ENCODE measurements around the gene DDIT3. TPM values are rescaled to one million over a fixed set of nuclear protein-coding genes. Genes with fewer than 3 reads are reported as not detected.
A peak's percentile ranks its signal among the peaks of the same experiment; 100 is the strongest.

The DDIT3 gene
- total RNA-seq, 2 experiments from 2014 or later: 28.0 TPM

DNA sequence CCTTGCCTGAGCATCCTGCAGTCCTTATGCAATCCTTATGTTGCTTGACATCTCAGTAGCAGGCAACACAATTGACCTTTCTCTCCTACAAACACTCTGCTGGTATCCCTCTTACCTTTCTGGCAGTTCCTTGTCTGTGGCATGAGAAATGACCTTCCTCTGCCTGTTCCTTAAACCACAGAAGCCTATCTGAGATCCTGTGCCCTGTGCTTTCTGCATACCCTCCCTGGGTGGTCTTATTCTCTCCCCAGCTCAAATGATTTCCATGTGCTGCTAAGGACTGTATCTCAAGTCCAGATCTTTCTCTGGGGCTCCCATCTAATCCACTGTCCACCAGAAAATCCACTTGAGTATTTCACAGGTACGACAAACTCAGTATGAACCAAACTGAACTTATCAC lies 38.6 kb downstream of the DDIT3 start:
- peaks cover 18% of the 10 kb centered on the region for H3K36me3 Mint-ChIP-seq (ENCODE audit: low read depth)
- ATAC-seq (no peak), DNase-seq (no peak)
- TF ChIP-seq, protein P1, sequence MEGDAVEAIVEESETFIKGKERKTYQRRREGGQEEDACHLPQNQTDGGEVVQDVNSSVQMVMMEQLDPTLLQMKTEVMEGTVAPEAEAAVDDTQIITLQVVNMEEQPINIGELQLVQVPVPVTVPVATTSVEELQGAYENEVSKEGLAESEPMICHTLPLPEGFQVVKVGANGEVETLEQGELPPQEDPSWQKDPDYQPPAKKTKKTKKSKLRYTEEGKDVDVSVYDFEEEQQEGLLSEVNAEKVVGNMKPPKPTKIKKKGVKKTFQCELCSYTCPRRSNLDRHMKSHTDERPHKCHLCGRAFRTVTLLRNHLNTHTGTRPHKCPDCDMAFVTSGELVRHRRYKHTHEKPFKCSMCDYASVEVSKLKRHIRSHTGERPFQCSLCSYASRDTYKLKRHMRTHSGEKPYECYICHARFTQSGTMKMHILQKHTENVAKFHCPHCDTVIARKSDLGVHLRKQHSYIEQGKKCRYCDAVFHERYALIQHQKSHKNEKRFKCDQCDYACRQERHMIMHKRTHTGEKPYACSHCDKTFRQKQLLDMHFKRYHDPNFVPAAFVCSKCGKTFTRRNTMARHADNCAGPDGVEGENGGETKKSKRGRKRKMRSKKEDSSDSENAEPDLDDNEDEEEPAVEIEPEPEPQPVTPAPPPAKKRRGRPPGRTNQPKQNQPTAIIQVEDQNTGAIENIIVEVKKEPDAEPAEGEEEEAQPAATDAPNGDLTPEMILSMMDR (IDR thresholded peaks at IDR 0.05): no peak
- no peaks in the 10 kb centered on the region for H3K27me3 Mint-ChIP-seq
- CTCF ChIA-PET: interaction anchor here (1.6 to 9.9 kb wide), 3 partner anchors 16 to 26 kb away, joined by 5 to 152 read pairs (median 10); partner anchors contain the start of gene GLI1
- POLR2A ChIA-PET: interaction anchor here (1.3 kb wide), 1 partner anchor 38 kb away, joined by 3 read pairs; no protein-coding TSS in a partner anchor
- H3K4me1 Mint-ChIP-seq (ENCODE audit: low read depth): peaks cover 44% of the 10 kb centered on the region
- H3K9me3 Mint-ChIP-seq: no peaks in the 10 kb centered on the region
- intact Hi-C loops (cut with micrococcal nuclease): no loop called here
- peak overlapping the region; percentile 99 for H3K27ac Mint-ChIP-seq
- H3K4me3 Mint-ChIP-seq: no peak overlapping the region

DNA sequence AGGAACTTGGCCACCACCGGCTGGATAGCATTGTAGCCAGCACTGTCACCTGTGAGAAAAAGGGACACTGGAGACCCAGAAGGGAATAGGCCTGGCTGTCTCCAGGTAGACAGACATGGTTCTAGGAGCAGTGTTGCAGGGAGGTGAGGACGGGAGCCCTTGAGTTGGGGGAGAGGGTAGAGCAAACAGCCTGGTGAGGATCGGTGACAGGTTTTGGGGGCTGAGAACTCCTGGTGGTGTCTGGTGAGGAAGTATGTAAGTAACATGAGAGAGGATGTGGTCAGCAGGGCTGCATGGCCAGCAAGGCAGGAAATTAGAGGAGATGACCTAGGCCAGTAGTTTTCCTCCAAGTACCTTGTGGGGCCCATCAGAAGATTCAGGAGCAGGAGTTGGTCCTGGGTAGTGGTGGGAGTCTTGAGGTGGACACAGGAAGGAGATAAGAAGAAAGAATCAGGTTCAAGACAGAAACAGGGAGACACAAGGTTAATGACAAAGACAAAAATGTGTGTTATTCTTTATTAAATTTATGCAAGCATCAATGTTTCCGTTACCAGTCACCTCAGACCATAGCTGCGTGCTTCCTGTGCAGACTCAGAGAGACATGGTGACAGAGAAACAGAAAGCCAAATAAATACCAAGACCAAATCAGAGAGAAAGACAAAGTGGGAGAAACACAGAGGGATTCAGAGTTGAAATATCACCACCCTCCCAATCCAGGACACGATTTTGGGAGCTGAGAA lies 40.8 kb downstream of the DDIT3 start, which contains the start of gene ARHGAP9:
Gene ARHGAP9, minus strand, starts transcription at position 491 of the 740 bp plus-strand sequence. Its CDS starts 460 bp downstream, at position 31.
- DNase-seq: peak; percentile 83
- no peaks in the 10 kb centered on the region for H3K9me3 Mint-ChIP-seq
- peaks cover 49% of the 10 kb centered on the region for H3K4me1 Mint-ChIP-seq (ENCODE audit: low read depth)
- peak within 1 kb of the TSS; percentile 89 for H3K4me3 Mint-ChIP-seq
- peak; percentile 50 for ATAC-seq
- no peaks in the 10 kb centered on the region for H3K27me3 Mint-ChIP-seq
- POLR2A ChIA-PET: interaction anchor here (0.7 to 4.6 kb wide), 13 partner anchors 8 to 47 kb away, joined by 3 to 50 read pairs (median 5); partner anchors contain the start of genes DDIT3, GLI1, INHBE and MARS1
- intact Hi-C loops (cut with micrococcal nuclease): loop anchor here (5.0 kb wide), 1 partner anchor 43 kb away; the partner anchor contains the start of genes DDIT3 and MBD6
- TF ChIP-seq, protein P1 (IDR thresholded peaks at IDR 0.05): no peak
- peaks cover 33% of the 10 kb centered on the region for H3K36me3 Mint-ChIP-seq (ENCODE audit: low read depth)
- H3K27ac Mint-ChIP-seq: peak within 1 kb of the TSS; percentile 99
- CTCF ChIA-PET: interaction anchor here (0.8 to 9.9 kb wide), 5 partner anchors 12 to 41 kb away, joined by 3 to 152 read pairs (median 4); partner anchors contain the start of genes DDIT3, GLI1 and INHBE

DNA sequence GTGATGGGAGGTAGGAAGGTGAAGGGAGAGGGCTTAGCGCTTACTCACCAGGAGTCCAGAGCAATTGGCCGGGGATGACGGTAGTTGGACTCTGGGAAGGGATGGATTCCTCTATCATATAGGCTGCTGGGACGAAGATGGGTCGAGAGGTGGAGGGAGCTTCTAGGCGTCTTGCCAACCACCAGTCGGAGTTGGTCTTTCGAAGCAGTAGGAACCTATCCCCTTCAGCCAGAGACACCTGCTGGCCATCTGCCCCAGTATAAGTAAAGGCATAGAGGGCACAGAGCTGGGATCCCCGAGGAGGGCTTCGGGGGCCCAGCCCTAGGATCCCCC lies 41.3 kb downstream of the DDIT3 start:
- ChIA-PET POLR2A (interaction anchor here (0.7 to 4.6 kb wide), 7 partner anchors 10 to 40 kb away, joined by 3 to 50 read pairs (median 6); partner anchors contain the start of genes DDIT3, GLI1 and MARS1), CTCF (interaction anchor here (0.6 to 9.9 kb wide), 2 partner anchors 18 to 27 kb away, joined by 3 to 152 read pairs; partner anchors contain the start of gene GLI1)
- DNase-seq: peak; percentile 41
- TF ChIP-seq, protein P1 (IDR thresholded peaks at IDR 0.05): no peak
- peaks cover 38% of the 10 kb centered on the region for H3K36me3 Mint-ChIP-seq (ENCODE audit: low read depth)
- no peaks in the 10 kb centered on the region for H3K9me3 Mint-ChIP-seq
- H3K27ac Mint-ChIP-seq: peak overlapping the region; percentile 99
- no peak for ATAC-seq
- no peaks in the 10 kb centered on the region for H3K27me3 Mint-ChIP-seq
- peaks cover 54% of the 10 kb centered on the region for H3K4me1 Mint-ChIP-seq (ENCODE audit: low read depth)
- intact Hi-C loops (cut with micrococcal nuclease): loop anchor here (5.0 kb wide), 1 partner anchor 43 kb away; the partner anchor contains the start of genes DDIT3 and MBD6
- H3K4me3 Mint-ChIP-seq: peak overlapping the region; percentile 89

DNA sequence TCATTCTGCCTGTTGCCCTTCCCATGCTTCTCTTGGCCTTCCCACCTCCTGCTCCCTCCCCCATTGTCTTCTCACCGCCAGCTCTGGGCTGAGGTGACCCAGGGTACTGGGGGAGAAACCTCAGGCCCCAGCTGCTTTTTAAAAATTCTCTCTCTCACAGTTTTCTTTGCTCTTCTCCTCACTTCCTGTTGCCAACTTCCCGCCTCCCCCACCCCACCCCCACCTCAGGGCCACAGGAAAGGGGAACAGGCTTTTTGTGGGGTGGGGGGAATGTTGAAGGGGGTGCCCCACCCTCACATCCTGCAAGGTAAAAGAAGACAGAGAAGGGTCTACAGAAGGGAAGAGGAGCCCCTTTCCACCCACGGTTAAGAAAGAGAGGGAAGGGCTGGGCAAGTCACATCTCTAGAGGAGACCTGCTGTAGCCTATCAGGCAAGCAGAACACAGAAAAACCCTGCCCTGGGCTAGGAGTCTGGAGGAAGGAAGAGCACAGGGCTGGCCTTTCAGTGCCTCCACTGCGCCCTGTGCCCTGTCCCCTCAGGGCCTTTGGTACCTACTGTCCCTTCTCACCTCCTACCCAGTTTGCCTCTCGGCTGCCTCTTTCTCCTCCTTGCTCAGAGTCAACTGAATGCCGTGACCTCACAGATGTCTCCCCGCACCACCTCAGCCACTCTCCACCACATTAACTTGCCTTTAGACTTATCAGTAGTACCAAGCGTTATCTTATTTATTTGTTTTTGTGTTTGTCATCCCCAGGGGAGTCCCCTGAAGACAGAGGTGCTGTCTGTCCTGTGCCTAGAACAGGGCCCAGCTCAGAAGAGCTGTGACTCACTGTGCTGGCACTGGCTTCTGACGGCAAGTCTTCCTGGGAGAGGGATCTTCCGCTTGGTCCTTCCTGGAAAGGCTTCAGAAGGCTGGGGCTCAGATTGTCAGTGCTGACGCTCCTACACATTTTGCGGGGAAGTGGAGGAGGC lies 42.3 kb downstream of the DDIT3 start:
- H3K27me3 Mint-ChIP-seq: no peaks in the 10 kb centered on the region
- H3K36me3 Mint-ChIP-seq (ENCODE audit: low read depth): peaks cover 44% of the 10 kb centered on the region
- ATAC-seq (peak; percentile 51), DNase-seq (peak; percentile 68)
- H3K4me1 Mint-ChIP-seq (ENCODE audit: low read depth): peaks cover 54% of the 10 kb centered on the region
- peak overlapping the region; percentile 99 for H3K27ac Mint-ChIP-seq
- CTCF ChIA-PET: interaction anchor here (0.6 to 9.9 kb wide), 9 partner anchors 9 to 61 kb away, joined by 3 to 152 read pairs (median 5); partner anchors contain the start of genes DDIT3, GLI1 and INHBE
- TF ChIP-seq, protein P1 (IDR thresholded peaks at IDR 0.05): no peak
- intact Hi-C loops (cut with micrococcal nuclease): loop anchor here (5.0 kb wide), 1 partner anchor 44 kb away; the partner anchor contains the start of genes DDIT3 and MBD6
- POLR2A ChIA-PET: interaction anchor here (0.8 to 4.6 kb wide), 11 partner anchors 9 to 41 kb away, joined by 3 to 50 read pairs (median 6); partner anchors contain the start of genes DDIT3 and GLI1
- no peaks in the 10 kb centered on the region for H3K9me3 Mint-ChIP-seq
- H3K4me3 Mint-ChIP-seq: peak overlapping the region; percentile 89

Measured in activated CD8-positive, alpha-beta T cell treated with anti-CD3 and anti-CD28 coated beads for 36 hours (primary cell).